Smooth muscle cell (in vitro differentiated cells): Measurements from ENCODE around the gene KIDINS220. TPM values are rescaled to one million over a fixed set of nuclear protein-coding genes. Genes with fewer than 3 reads are reported as not detected.

ENCODE experiments used
- DNase-seq: peaks from one replicate; lab custom pipeline; 2025; ENCODE audit not compliant: unreplicated experiment; lab: John Stamatoyannopoulos, UW
- H2AFZ ChIP-seq: fragments of 200-600 bp; sonication (generic); 2 replicates; pipeline ENCODE4 v1.6.0; 2016; ENCODE audit warnings: antibody characterized with exemption, low read depth, mild to moderate bottlenecking
- H3F3A ChIP-seq: fragments of 200-600 bp; sonication (generic); 2 replicates; pipeline ENCODE4 v1.6.0; 2017; ENCODE audit warnings: antibody characterized with exemption, low read depth
- H3K27ac ChIP-seq: fragments of 200-600 bp; sonication (generic); 2 replicates; pipeline ENCODE4 v1.5.1; 2016; ENCODE audit warnings: low read depth, mild to moderate bottlenecking
- H3K27me3 ChIP-seq: fragments of 200-600 bp; sonication (generic); 2 replicates; pipeline ENCODE4 v1.6.1; 2016; ENCODE audit warnings: low read depth, mild to moderate bottlenecking
- H3K36me3 ChIP-seq: fragments of 200-600 bp; sonication (generic); 2 replicates; pipeline ENCODE4 v1.5.1; 2016; ENCODE audit warnings: low read depth
- H3K4me1 ChIP-seq: fragments of 200-600 bp; sonication (generic); 2 replicates; pipeline ENCODE4 v1.5.1; 2016; ENCODE audit warnings: low read depth
- H3K4me2 ChIP-seq: fragments of 200-600 bp; sonication (generic); 2 replicates; pipeline ENCODE4 v1.6.0; 2016; ENCODE audit warnings: mild to moderate bottlenecking
- H3K4me3 ChIP-seq: fragments of 200-600 bp; sonication (generic); 2 replicates; pipeline ENCODE4 v1.5.1; 2016; ENCODE audit warnings: mild to moderate bottlenecking
- H3K79me2 ChIP-seq: fragments of 200-600 bp; sonication (generic); 2 replicates; pipeline ENCODE4 v1.6.0; 2016; ENCODE audit warnings: low read depth, mild to moderate bottlenecking
- H3K9ac ChIP-seq: fragments of 200-600 bp; sonication (generic); 2 replicates; pipeline ENCODE4 v1.6.0; 2016; ENCODE audit warnings: low read depth
- H3K9me3 ChIP-seq: fragments of 200-600 bp; sonication (generic); replicated peaks from 2 replicates; pipeline ENCODE4 v1.5.1; 2016; ENCODE audit warnings: low read depth
- H4K20me1 ChIP-seq: fragments of 200-600 bp; sonication (generic); 2 replicates; pipeline ENCODE4 v1.6.0; 2016; ENCODE audit warnings: low read depth
- CTCF ChIP-seq: fragments of 200-600 bp; sonication (generic); IDR thresholded peaks from 2 replicates; pipeline ENCODE4 v1.5.1; 2017; ENCODE audit warnings: borderline replicate concordance, mild to moderate bottlenecking, antibody characterized with exemption; ENCODE audit not compliant: insufficient read depth, poor library complexity, severe bottlenecking
- WGBS: methylation state at CpG from one replicate; pipeline ENCODE4 v1.1.7; 2016; ENCODE audit warnings: low lambda C conversion rate; 5-methylcytosine and 5-hydroxymethylcytosine counted together
- polyA plus RNA-seq: library from polyadenylated mRNA; unstranded; fragments of >200 nt; fragmentation: Nextera tagmentation; extraction: Ambion mirVana; gene quantifications from 2 replicates; pipeline ENCODE4 v1.2.1, GENCODE V29; 2016
- total RNA-seq: library from RNA; depleted of rRNA; stranded (reverse); fragments of >200 nt; gene quantifications from 2 replicates; pipeline ENCODE4 v1.2.3, GENCODE V29; 2014

The KIDINS220 gene
- total and polyA plus RNA-seq, 2 experiments from 2014 or later: 17.8 to 54.9 TPM

GRCh38 chr2:8720741-8721140 is 116.7 kb downstream of the KIDINS220 start:
- no peak for TF ChIP-seq CTCF
- no peak for DNase-seq
- no peak overlapping the region for H3K9ac ChIP-seq
- H3K27me3 ChIP-seq: no peaks in the 10 kb centered on the region
- H3K4me3 ChIP-seq: no peak overlapping the region
- no peak overlapping the region for H3K4me2 ChIP-seq
- H3K4me1 ChIP-seq: no peaks in the 10 kb centered on the region
- no peak overlapping the region for H3K27ac ChIP-seq
- H2AFZ ChIP-seq: no peak overlapping the region
- H3K79me2 ChIP-seq: no peaks in the 10 kb centered on the region
- no peaks in the 10 kb centered on the region for H4K20me1 ChIP-seq
- H3F3A ChIP-seq: no peaks in the 10 kb centered on the region
- H3K36me3 ChIP-seq: no peaks in the 10 kb centered on the region
- peaks cover 4% of the 10 kb centered on the region for H3K9me3 ChIP-seq
- WGBS: 24% methylated on average over 3 of the region's 3 CpGs

- H3K4me1 ChIP-seq: no peaks in the 10 kb centered on the region
- no peaks in the 10 kb centered on the region for H3F3A ChIP-seq
- no peaks in the 10 kb centered on the region for H3K36me3 ChIP-seq
- H3K9ac ChIP-seq: no peak overlapping the region
- no peaks in the 10 kb centered on the region for H3K79me2 ChIP-seq
- H3K4me3 ChIP-seq: no peak overlapping the region
- peaks cover 4% of the 10 kb centered on the region for H3K9me3 ChIP-seq
- no peaks in the 10 kb centered on the region for H4K20me1 ChIP-seq
- no peak overlapping the region for H3K27ac ChIP-seq
- 85% methylated on average over 3 of the region's 3 CpGs for WGBS
- no peak for DNase-seq
- no peaks in the 10 kb centered on the region for H3K27me3 ChIP-seq
- no peak overlapping the region for H3K4me2 ChIP-seq
- TF ChIP-seq CTCF: no peak
- no peak overlapping the region for H2AFZ ChIP-seq
These were observed 117.9 kb downstream of the KIDINS220 start for GRCh38 chr2:8719528-8719927.

- Histone ChIP-seq H3K4me3 (no peak overlapping the region), H3K4me2 (no peak overlapping the region), H3K79me2 (no peaks in the 10 kb centered on the region), H3K27me3 (no peaks in the 10 kb centered on the region), H3K9ac (no peak overlapping the region), H4K20me1 (no peaks in the 10 kb centered on the region), H3K9me3 (peaks cover 4% of the 10 kb centered on the region), H3K36me3 (no peaks in the 10 kb centered on the region), H3F3A (no peaks in the 10 kb centered on the region), H3K27ac (no peak overlapping the region), H2AFZ (no peak overlapping the region), H3K4me1 (no peaks in the 10 kb centered on the region)
- WGBS: 94% methylated on average over 5 of the region's 5 CpGs
- no peak for TF ChIP-seq CTCF
- no peak for DNase-seq
These were observed 122.4 kb downstream of the KIDINS220 start for GRCh38 chr2:8714971-8715370.

- Histone ChIP-seq H3K36me3 (no peaks in the 10 kb centered on the region), H2AFZ (no peak overlapping the region), H3K4me1 (no peaks in the 10 kb centered on the region), H3K9ac (no peak overlapping the region), H3K79me2 (no peaks in the 10 kb centered on the region), H3F3A (no peaks in the 10 kb centered on the region), H3K27ac (no peak overlapping the region), H3K4me3 (no peak overlapping the region), H4K20me1 (no peaks in the 10 kb centered on the region), H3K4me2 (no peak overlapping the region), H3K27me3 (no peaks in the 10 kb centered on the region), H3K9me3 (peaks cover 4% of the 10 kb centered on the region)
- WGBS: 94% methylated on average over 7 of the region's 7 CpGs
- TF ChIP-seq CTCF: no peak
- no peak for DNase-seq
These were observed 123.1 kb downstream of the KIDINS220 start for GRCh38 chr2:8714283-8714682.
